Measurements from ENCODE around the gene LRPAP1.
"Not testable (repeated sequence)": the region's sequence is repeated elsewhere in the genome, so short reads cannot be mapped to it uniquely, and the experiment has no call there.

LRPAP1 gene

GRCh38 chr4:3560465-3560864 lies 28.2 kb upstream of the LRPAP1 start:
- not testable (repeated sequence) for DNase-seq

- DNase-seq: not testable (repeated sequence)
Observed at GRCh38 chr4:3559381-3560290, 27.4 kb upstream of the LRPAP1 start.

- DNase-seq: not testable (repeated sequence)
Observed at GRCh38 chr4:3558514-3558836, 26.3 kb upstream of the LRPAP1 start.

GRCh38 chr4:3557676-3558513 lies 25.7 kb upstream of the LRPAP1 start:
- DNase-seq: not testable (repeated sequence)

- not testable (repeated sequence) for DNase-seq
Observed at GRCh38 chr4:3557088-3557492, 24.9 kb upstream of the LRPAP1 start.

- DNase-seq: not testable (repeated sequence)
Observed at GRCh38 chr4:3556244-3556867, 24.1 kb upstream of the LRPAP1 start.

- DNase-seq: not testable (repeated sequence)
Observed at GRCh38 chr4:3555459-3556070, 23.3 kb upstream of the LRPAP1 start.

- not testable (repeated sequence) for DNase-seq
Observed at GRCh38 chr4:3551366-3551765, 19.1 kb upstream of the LRPAP1 start.

- DNase-seq: not testable (repeated sequence)
Observed at GRCh38 chr4:3550792-3551325, 18.6 kb upstream of the LRPAP1 start.

GRCh38 chr4:3550041-3550440 lies 17.8 kb upstream of the LRPAP1 start:
- DNase-seq: not testable (repeated sequence)

GRCh38 chr4:3549694-3550001 lies 17.4 kb upstream of the LRPAP1 start:
- not testable (repeated sequence) for DNase-seq

- not testable (repeated sequence) for DNase-seq
Observed at GRCh38 chr4:3548991-3549693, 16.9 kb upstream of the LRPAP1 start.

- not testable (repeated sequence) for DNase-seq
Observed at GRCh38 chr4:3546721-3547120, 14.5 kb upstream of the LRPAP1 start.

GRCh38 chr4:3545351-3545750 lies 13.1 kb upstream of the LRPAP1 start:
- DNase-seq: not testable (repeated sequence)

- not testable (repeated sequence) for DNase-seq
Observed at GRCh38 chr4:3544259-3545025, 12.2 kb upstream of the LRPAP1 start.

- not testable (repeated sequence) for DNase-seq
Observed at GRCh38 chr4:3543415-3543814, 11.2 kb upstream of the LRPAP1 start.

GRCh38 chr4:3538906-3539305 lies 6.7 kb upstream of the LRPAP1 start:
- DNase-seq: not testable (repeated sequence)

GRCh38 chr4:3535812-3536211 lies 3.6 kb upstream of the LRPAP1 start:
- DNase-seq: not testable (repeated sequence)

GRCh38 chr4:3533423-3533820 lies 1.2 kb upstream of the LRPAP1 start:
- no peak for DNase-seq

- no peak for DNase-seq
Observed at GRCh38 chr4:3532751-3533422, 665 bp upstream of the LRPAP1 start.
